Activated T-cell treated with anti-CD3 and anti-CD28 coated beads for 1 hour (primary cell): ENCODE results near the gene CALCA.
"Not testable (repeated sequence)": the region's sequence is repeated elsewhere in the genome, so short reads cannot be mapped to it uniquely, and the experiment has no call there.

Experiments
- DNase-seq: peaks from one replicate; pipeline ENCODE4 v3.0.0-alpha.2; 2020; ENCODE audit warnings: low read depth

The CALCA gene, protein sequence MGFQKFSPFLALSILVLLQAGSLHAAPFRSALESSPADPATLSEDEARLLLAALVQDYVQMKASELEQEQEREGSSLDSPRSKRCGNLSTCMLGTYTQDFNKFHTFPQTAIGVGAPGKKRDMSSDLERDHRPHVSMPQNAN

DNA sequence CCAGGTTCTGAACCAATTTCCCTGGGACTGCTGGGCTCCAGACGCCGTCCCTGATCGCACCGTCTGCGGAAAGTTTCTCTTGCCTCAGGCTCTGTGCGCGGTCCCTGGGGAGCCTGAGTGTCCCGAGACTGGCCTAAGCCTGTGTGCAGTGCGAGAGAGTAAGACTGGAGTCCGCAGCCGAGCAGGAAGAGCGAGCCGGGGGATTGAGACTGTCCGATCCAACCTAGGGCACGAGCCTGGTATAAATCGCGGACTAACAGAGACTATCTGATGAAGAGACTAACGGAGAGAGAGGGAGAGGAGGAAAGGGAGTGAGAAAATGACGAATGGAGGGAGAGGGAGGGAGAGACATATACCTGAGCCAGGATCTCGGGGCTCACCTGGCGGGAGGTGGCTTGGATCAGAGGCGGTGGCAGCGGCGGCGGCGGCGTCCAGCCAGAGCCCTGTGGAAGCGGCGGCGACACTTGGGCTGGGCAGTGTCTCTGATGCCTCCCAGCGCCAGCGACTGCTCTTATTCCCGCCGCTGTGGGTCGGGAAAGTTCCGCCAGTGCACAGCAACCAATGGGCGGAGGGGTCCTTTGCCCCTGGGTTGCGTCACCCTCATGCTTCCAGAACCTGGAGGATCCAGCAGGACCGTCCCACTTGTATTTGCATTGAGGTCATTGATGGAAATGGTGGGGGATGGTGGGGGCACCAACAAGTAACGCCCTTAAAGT, at the start of gene CALCA:
CALCA (minus strand) TSS at position 487 of the 716 bp plus-strand sequence. CDS start 1,159 bp downstream, outside the sequence.
- DNase-seq, result no peak

DNA sequence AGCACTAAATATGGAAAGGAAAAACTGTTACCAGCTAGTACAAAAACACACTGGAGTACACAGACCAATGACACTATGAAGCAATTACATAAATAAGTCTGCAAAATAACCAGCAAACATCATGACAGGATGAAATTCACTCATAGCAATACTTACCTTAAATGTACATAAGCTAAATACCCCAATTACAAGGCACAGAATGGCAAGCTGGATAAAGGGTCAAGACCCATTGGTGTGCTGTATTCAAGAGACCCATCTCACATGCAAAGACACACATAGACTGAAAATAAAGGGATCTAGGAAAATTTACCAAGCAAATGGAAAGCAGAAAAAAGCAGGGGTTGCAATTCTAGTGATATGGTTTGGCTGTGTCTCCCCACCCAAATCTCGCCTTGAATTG, 44.0 kb upstream of the CALCA start:
- DNase-seq, result no peak

DNA sequence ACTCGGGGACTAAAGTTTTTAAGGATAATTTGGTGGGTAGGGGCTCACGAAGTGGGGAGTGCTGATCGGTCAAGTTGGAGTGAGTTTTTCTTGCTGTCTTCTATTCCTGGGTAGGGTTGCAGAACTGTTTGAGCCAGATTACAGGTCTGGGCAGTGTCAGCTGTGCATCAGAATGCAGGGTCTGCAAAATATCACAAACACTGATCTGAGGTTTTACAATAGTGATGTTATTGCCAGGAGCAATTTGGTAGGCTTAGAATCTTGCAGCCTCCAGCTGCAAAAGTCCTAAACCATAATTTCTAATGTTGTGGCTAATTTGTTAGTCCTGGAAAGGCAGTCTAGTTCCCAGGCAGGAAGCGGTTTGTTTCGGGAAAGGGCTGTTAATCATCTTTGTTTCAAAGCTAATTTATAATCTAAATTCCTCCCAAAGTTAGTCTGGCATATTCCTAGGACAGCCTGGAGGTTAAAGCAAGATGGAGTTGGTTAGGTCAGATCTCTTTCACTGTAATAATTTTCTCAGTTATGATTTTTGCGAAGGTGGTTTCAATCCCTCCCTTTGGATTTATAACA, 39.7 kb upstream of the CALCA start:
- no peak for DNase-seq

DNA sequence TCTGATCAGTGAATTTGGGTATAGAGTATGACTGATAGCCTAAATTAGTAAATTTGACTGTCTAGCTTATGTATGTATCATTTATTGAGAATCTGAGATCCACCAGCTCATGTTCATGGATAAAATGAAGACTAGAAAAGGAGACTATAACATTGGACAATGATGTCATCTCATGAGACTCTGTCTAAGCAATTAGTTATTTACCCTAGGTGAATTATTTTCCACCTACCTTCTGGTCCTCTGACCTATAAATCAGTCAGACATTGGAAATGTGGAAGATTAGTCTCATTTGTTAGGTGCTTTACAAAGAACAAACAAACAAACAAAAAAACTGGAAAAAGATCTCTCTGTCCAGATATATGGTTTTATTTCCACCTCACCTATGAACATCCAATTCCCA, 38.7 kb upstream of the CALCA start:
- no peak for DNase-seq

DNA sequence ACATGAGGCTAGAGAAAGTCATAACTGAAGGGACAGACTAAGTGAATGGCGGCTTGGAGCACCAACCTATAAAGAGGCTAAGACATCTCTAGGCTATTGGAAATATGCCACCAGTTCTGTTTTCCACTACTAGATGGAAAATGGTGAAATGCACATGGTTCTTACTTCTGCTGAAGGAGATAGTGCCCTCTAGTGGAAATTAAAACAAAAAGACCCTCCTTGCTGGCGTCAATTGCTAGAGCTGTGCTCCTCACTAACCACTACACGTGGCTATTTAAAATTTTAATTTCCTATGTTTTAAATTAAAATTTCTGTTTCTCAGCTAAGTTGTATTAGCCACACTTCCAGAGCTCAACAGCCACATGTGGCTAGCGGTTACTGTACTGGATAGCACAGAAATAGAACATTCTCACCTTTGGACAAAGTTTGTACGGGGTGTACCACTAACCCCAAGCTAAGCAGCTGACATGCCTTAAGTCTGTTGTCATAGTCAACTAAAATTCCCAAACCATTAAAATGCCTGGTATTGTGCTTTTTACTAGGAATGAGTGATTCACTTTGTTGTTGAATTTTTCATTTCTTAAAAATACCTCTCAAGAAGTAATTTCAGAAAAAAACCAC, 34.1 kb upstream of the CALCA start:
- DNase-seq, result no peak

DNA sequence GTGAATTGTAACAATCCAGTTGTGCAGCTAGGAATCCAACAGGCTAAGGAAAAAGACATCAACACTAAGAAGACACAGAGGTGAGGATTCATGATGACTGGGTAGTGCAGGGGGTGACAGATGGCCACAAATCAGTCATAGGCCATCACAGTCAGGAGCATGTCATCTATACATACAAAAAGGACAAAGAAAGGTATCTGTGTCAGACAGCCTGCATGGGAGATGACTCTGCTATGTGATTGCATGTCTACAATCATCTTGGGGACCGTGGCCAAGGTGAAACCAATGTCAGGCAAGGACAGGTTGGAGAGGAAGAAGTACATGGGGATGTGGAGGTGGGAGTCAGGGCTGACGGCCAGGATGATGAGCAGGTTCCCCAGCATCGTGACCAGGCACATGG, 16.0 kb upstream of the CALCA start:
- DNase-seq, result not testable (repeated sequence)

DNA sequence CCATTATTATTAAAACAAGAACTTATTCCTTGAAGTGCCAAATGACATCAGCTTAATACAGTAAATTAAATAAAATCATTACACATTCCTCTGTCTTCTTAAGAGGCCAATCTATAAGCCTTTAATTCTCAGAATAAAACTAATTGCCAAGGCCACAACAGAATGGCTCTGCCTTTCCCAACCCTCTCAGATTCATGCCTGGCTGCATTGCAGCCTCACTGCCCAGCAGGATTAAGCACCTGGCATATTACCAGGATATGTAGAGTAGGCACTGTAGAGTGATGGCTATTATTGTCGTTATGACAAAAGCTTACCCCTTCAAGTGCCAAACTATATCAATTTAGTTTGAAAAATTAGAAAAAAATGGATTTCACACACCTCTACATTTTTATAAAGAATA, 9.4 kb upstream of the CALCA start:
- DNase-seq, result no peak

DNA sequence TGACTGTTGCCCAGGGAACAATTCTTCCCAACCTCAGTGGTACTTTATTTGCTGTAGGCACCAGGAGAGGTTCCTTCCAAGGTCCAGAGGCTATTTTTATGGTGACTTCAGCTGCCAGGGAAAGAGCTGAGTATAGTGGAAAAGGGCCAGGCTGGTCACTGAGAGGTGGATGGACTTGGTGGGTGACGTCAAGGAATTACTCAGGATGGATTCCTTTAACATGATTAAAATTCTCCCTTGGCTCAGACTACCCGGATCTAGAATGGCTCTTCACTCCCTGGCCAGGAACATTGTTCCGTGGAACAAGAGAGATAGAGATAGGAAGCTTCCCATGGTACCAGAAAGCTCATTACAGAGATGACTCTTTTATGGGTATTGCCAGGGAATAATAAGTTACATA, 8.7 kb upstream of the CALCA start:
- no peak for DNase-seq

DNA sequence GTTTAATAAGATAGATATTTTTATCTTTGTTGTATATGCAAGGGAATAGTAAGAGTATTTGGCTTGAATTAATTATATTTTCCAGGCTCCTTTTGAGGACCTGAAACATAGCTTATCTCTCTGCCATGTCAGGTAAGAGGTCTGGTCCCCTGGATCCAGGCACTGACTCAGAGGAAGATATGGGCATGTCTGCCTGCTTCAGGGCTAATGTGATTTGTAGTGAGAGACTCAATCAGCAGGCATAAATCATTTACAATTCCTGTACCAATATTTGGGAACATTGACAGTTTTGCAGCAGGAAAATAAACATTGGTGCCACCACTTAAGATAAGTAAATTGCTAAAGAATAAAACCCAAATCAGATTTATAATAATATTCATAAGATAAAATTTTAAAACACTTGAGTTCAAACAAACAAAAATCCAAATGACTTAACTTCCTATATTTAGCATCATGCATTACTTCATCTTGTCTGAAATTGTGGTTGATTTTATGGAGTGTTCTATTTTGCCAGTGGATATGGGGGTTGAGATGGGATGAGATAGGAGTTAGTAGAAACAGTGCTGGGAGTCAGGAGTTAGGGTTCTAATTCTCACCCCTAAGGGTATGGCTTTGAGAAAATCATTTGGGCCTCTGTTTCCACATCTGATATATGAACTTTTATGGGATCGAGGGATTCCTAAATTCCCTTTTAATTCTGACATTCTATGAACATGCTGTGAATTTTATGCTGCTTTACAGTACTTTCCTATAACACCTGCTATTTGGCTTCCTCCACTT, 5.1 kb upstream of the CALCA start:
- DNase-seq, result no peak

DNA sequence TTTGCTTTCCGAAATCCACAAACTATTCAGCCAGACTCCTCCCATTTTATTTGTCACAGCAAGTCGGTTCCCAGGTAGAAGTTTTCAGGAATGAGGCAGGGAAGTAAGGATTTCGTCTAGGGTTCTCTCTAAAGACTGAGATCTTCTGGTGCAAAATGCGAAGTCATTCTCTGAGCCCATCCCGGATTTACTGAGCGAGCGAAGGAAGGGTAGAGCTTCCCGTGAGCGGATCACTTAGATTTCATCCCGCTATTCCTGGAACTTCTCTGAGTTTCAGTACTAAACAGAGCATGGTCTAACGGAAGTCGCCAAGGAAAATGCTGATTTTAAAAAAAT, 3.1 kb upstream of the CALCA start:
- DNase-seq, result no peak

DNA sequence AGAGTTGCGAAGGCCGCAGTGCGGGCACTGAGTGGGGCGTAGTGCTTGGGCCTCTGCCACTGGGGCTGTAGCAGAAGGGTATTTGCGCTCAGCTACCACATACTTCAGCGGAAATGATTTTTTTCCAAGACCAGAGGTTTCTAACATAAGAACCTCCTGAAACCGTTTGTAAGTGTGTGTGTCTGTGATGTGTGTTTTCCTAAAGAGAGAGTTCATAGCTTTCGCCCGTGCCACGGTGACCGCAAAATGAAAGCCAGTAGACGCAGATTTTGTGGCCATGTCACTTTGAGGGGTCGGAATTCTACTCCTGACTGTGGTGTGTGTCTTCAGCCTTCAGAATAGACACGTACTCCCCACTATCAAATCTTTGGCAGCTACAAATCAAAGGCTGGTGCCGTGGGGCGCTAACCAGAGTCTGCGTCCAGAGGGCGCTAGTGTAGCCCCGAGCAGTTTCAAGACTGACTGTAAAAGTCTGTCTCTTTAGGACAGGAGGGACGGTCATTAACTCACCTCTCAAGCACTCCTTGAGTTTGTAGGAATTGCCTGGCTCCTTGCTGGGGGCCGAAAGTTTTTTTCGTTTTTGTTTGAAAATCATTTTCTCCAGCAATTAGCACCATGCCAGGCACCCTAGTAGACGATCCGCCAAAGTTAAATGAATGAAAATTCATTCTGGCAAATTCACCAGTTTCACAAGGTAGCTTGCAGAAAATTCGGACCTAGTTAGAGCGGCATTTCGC, 2.5 kb upstream of the CALCA start:
- DNase-seq, result peak; percentile 47

DNA sequence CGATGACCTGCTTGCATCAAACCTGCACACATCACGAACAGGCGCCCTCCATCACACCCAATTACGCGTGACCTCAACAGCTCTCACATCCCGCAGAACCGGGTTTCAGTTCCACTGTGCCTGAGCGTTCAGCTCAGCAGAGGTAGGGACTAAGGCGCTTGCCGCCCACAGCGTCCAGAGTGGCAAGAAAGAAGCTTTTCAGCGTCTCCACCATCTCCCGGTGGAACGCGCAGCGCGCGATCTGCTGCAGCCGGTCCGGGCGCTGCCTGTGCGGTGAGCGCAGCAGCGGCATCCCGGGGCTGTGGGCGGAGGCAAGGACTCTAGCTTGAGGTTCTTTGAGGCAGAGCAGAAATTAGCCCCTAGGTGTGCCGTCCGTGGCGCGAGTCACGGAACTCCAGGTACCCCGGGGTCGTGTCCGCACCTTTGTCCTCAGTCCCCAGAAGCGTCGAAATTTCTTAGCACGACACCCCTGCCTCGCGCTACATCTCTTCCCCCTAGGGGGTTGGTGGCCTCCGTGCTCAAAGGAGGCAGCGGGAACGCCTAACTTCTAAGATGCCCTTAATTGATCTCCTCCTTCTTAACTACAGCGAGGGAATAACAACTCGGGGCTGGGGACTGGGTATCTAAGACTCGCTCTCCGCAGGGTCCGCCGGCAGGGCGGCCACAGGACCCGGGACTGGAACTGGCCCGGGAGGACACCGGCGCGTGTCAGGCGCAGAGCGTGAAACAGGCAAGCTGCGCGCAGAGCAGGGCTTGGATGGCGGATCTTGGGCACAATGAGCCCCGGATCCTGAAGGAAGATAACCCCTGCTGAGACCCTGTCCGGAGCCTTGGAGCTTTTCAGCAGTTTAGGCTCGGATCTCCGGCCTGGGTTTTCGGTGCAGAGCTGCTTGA, 1.7 kb upstream of the CALCA start:
- DNase-seq, result no peak

DNA sequence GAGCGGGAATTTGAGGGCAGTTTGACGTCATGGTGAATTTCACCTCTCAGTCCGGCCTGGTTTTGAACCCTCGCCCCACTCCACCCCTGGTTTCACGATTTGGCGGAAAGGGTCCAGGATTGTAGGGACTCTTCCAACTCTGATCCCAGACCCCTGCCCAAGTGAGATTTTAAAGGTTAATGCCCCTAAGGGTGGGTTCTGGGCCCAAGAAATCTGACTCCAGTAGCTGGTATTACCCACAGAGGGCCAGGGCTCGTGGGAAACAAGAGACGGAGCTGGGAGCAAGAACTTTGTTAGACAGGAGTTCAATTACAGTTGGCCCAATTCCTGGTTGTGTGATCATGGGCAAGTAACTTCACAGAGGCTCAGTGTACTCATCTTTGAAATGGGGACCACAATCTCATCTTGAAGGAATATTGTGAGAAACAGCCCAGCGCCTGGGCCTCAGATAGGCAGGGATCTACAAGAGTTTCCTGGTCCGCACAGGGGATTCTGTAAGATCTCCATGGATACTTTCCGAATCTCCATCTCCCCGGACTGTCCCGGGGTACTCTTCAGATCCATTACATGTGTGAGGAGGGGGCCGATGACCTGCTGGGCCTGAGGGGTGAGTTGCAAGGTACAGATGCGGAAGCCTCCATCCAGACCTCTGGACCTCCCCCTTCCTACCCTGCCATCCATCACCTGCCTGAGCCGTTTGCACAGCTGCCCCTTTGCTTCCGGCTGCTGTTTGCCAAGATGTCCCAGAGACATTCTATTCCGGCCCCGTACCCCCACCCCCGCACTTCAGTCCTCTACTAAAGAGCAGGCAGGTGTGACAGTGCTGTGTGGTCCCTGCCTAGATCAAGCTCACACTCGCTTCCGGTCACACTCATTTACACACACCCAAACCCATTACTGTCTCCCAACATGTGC, 687 bp upstream of the CALCA start:
- no peak for DNase-seq

DNA sequence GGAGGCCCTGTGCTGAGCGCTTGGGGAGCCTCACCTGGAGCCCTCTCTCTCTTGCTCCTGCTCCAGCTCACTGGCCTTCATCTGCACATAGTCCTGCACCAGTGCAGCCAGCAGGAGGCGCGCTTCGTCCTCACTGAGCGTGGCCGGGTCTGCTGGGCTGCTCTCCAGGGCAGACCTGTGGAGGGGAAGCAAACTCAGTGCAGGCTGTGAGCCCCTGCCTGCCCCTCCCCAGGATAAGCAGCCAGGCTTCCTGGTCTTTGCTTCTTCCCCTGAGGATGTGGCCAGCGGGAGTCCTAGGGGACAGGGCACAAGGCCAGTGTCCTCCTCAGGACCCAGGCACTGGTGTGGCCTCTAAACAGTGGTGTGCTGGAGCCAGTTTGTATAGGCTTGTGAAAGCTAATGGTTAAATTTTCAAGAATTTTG, 2.2 kb downstream of the CALCA start:
- peak; percentile 13 for DNase-seq

DNA sequence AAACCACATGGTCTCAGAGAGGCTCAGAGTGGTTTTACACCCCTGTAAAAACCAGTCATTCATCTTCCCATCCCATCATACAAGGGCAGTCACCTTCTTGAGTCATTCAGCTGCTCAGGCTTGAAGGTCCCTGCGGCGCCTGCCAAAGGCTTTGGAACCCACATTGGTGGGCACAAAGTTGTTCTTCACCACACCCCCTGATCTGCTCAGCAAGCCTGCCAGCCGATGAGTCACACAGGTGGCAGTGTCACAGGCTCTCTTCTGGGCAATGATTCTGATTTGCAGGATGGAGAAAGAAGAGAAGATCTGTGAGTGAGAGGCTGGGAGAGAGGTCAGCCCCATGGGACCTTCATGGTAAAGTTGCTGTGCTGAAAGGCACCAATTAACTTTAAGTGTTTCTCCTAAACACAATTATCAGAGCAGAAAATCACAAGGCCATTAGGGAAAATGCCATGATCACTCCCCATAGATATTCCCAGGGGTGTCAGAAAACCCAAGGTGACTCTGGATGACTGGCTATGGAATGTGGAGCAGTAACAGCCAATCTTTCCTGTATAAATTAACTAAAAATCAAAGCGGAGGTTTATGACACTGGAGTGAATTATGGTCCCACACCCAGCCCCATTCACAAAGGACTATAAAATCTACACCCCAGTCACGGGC, 4.4 kb downstream of the CALCA start:
- no peak for DNase-seq

DNA sequence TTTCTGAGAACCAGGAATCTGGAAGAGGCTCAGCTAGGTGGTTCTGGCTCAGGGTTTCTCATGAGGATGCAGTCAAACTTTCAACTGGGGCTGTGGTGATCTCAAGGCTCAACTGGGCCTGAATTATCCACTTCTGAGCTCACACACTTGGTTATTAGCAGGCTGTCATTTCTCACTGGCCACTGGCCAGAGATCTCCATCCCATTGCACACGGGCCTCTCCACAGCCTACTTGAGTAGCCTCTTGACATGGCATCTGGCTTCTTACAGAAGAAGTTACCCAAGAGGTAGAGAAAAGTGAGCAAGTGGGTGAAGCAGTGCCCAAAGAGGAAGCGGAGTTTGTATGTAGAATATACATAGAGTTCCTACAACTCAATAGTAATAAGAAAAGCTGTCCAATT, 16.0 kb downstream of the CALCA start:
- no peak for DNase-seq

DNA sequence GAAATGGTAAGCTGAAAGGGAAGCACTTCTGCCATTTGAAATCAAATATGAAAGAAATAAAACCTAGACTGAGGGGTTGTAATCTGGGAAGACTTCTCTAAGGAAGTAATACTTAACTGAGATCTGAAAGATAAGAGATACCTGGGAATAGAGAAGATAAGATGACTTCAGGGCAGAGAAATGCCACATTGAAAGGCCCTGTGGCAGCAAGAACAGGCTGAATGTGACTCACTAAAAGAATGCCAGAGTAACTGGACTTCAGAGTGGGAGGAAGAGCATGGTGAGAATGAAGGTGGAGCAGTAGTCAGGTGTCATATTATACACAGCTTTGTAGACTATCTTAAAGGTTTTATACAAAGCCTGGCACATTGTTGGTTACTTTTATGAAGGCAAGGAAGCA, 17.6 kb downstream of the CALCA start:
- DNase-seq, result no peak

DNA sequence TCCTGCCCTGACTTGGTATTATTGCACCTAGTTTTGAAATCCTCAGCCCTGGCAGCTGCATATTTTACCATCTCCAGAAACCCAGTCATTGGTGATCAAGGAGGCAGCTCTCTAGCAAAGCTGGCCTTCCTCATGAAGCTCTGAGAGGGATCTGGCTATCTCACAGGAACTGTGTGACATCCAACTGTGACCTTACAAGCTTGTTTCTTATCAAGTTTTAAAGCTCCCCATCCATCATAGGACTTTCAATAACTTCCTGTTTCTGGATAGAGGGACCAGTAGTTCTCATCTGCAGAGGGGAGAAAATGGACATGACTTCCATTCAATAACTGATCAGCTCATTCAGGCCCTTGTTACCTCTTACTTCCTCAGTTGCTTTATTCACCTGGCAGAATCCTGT, 18.2 kb downstream of the CALCA start:
- DNase-seq, result no peak

DNA sequence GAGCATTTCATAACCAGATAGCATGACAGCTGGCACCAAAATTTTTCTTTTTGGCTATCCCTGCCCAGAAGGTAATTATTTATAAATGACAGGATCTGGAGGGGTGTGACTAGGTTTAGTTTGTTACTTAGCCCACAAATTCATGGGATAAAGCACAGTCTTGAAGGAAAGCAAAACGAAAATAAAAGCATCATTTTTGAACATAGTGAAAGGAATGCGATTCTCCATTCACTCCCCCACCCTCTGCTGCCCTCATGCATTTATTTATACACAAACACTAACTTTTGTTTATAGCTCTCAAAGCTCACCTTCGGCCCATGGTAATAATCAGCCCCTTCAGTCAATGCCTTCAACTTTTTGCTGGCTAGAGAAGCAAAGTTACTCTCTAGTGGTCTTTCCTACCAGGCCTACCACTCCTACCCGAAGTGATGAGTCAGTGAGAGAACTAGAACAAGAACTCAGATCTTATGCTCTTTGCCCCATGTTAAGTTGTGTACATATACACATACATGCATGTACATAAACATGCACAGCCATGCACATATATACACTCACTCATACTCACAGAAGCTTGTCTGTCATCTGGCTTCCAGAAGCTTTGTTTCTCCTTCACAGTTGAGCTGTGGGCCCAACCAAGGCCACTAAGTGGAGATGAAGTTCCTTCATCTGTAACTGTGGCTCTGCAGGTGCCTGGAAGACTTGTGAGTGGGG, 22.6 kb downstream of the CALCA start:
- DNase-seq, result no peak
